Neuronal stem cell (in vitro differentiated cells): ENCODE measurements around the gene GPR161.

Experiments
- DNase-seq: peaks from one replicate; pipeline ENCODE4 v3.0.0-alpha.2; 2013; ENCODE audit warnings: low spot score
- H2AFZ ChIP-seq: one replicate; pipeline ENCODE4 v1.6.1; 2013; ENCODE audit warnings: mild to moderate bottlenecking, low read length, inconsistent platforms
- H2AK5ac ChIP-seq: 2 replicates; pipeline ENCODE4 v1.6.1; 2013; ENCODE audit warnings: low read depth, mild to moderate bottlenecking, inconsistent platforms, low read length, moderate library complexity, mixed read lengths
- H2BK120ac ChIP-seq: 2 replicates; pipeline ENCODE4 v1.6.1; 2013; ENCODE audit warnings: low read depth, mild to moderate bottlenecking, inconsistent platforms, low read length, moderate library complexity, mixed read lengths
- H2BK12ac ChIP-seq: one replicate; pipeline ENCODE4 v1.6.1; 2013; ENCODE audit warnings: low read length, inconsistent platforms
- H2BK15ac ChIP-seq: 2 replicates; pipeline ENCODE4 v1.6.1; 2013; ENCODE audit warnings: mild to moderate bottlenecking, low read length, inconsistent platforms, mixed read lengths
- H2BK5ac ChIP-seq: one replicate; pipeline ENCODE4 v1.6.1; 2013; ENCODE audit warnings: inconsistent platforms, mild to moderate bottlenecking, low read length, moderate library complexity
- H3K14ac ChIP-seq: one replicate; pipeline ENCODE4 v1.6.1; 2013; ENCODE audit warnings: low read length, inconsistent platforms
- H3K18ac ChIP-seq: 2 replicates; pipeline ENCODE4 v1.6.1; 2013; ENCODE audit warnings: low read length, inconsistent platforms
- H3K23ac ChIP-seq: 2 replicates; pipeline ENCODE4 v1.6.1; 2013; ENCODE audit warnings: low read depth, mild to moderate bottlenecking, mixed read lengths, low read length, inconsistent platforms; ENCODE audit not compliant: poor library complexity
- H3K27ac ChIP-seq: replicated peaks from 3 replicates; pipeline ENCODE4 v1.5.1; 2013; ENCODE audit warnings: low read length, inconsistent platforms
- H3K27me3 ChIP-seq, 3 experiments: 2 replicates each; pipeline ENCODE4 v1.6.1; 2013; ENCODE audit warnings: low read length in 3 of 3, mild to moderate bottlenecking in 2 of 3, inconsistent platforms in 1 of 3, low read depth in 1 of 3, mixed read lengths in 1 of 3, moderate library complexity in 1 of 3; ENCODE audit not compliant: control insufficient read depth in 3 of 3, insufficient read depth in 3 of 3
- H3K36me3 ChIP-seq, 2 donors: replicated peaks in 1 of 2; 2 replicates each; pipeline ENCODE4 v1.6.1; 2013; ENCODE audit warnings: low read length in 2 of 2; ENCODE audit not compliant: control insufficient read depth in 2 of 2, insufficient read depth in 2 of 2
- H3K4ac ChIP-seq: 2 replicates; pipeline ENCODE4 v1.6.1; 2013; ENCODE audit warnings: inconsistent platforms, mild to moderate bottlenecking, low read length, moderate library complexity
- H3K4me1 ChIP-seq, 2 donors: 1 replicate in 1 of 2; 2 replicates in 1 of 2; pipeline ENCODE4 v1.6.1; 2013; ENCODE audit warnings: low read length in 2 of 2, low read depth in 1 of 2; ENCODE audit not compliant: control insufficient read depth in 2 of 2, insufficient read depth in 1 of 2
- H3K4me2 ChIP-seq: one replicate; pipeline ENCODE4 v1.6.1; 2013; ENCODE audit warnings: mild to moderate bottlenecking, low read length, inconsistent platforms; ENCODE audit not compliant: insufficient read depth, poor library complexity, severe bottlenecking
- H3K4me3 ChIP-seq, 2 donors: 2 replicates each; pipeline ENCODE4 v1.5.1; 2013; ENCODE audit warnings: low read length in 2 of 2, mild to moderate bottlenecking in 2 of 2, inconsistent platforms in 1 of 2, moderate library complexity in 1 of 2
- H3K79me1 ChIP-seq: one replicate; pipeline ENCODE4 v1.6.1; 2013; ENCODE audit warnings: low read depth, mild to moderate bottlenecking, inconsistent platforms, low read length, moderate library complexity
- H3K9ac ChIP-seq: one replicate; pipeline ENCODE4 v1.6.1; 2013; ENCODE audit warnings: mild to moderate bottlenecking, low read depth, low read length, inconsistent platforms; ENCODE audit not compliant: poor library complexity
- H3K9me3 ChIP-seq, 2 donors: replicated peaks in 1 of 2; 2 replicates each; pipeline versions ENCODE3 to v1.6.1; 2013; ENCODE audit warnings: low read length in 2 of 2, mild to moderate bottlenecking in 2 of 2, inconsistent platforms in 1 of 2, low read depth in 1 of 2, mixed read lengths in 1 of 2, moderate library complexity in 1 of 2; ENCODE audit not compliant: control insufficient read depth in 2 of 2, insufficient read depth in 1 of 2
- H4K8ac ChIP-seq: one replicate; pipeline ENCODE4 v1.6.1; 2013; ENCODE audit warnings: low read depth, mild to moderate bottlenecking, inconsistent platforms, low read length, moderate library complexity
- H4K91ac ChIP-seq: one replicate; pipeline ENCODE4 v1.6.1; 2013; ENCODE audit warnings: low read length, low read depth, mild to moderate bottlenecking, inconsistent platforms; ENCODE audit not compliant: poor library complexity
- WGBS, 2 donors: extraction: QIAGEN DNeasy Blood & Tissue Kit; methylation state at CpG; one replicate each; pipeline ENCODE4 v1.1.7; 2013; ENCODE audit warnings: missing lambda C conversion rate in 2 of 2, mixed read lengths in 1 of 2; ENCODE audit not compliant: insufficient read length in 2 of 2, insufficient replicate concordance in 1 of 2; ENCODE audit errors: extremely low coverage in 2 of 2; 5-methylcytosine and 5-hydroxymethylcytosine counted together

The GPR161 gene

GRCh38 chr1:168145184-168146159 lies 8.7 kb upstream of the GPR161 start:
- no peaks in the 10 kb centered on the region for H3K9me3 ChIP-seq
- no peak overlapping the region for H3K9ac ChIP-seq
- H3K4me3 ChIP-seq: no peak overlapping the region
- H2BK15ac ChIP-seq: no peak overlapping the region
- peak overlapping the region; percentile 75 for H2AFZ ChIP-seq
- H2AK5ac ChIP-seq: no peak overlapping the region
- H3K4me2 ChIP-seq: no peak overlapping the region
- peak overlapping the region; percentile 26 for H4K8ac ChIP-seq
- no peak overlapping the region for H3K23ac ChIP-seq
- no peak overlapping the region for H3K18ac ChIP-seq
- H4K91ac ChIP-seq: no peak overlapping the region
- peak; percentile 79 for DNase-seq
- no peak overlapping the region for H3K27ac ChIP-seq
- no CpG with 5 or more reads among the region's 15 CpGs for WGBS, 2 donors
- H2BK120ac ChIP-seq: no peak overlapping the region
- H3K14ac ChIP-seq: no peak overlapping the region
- H3K4me1 ChIP-seq: peaks cover 6 to 9% of the 10 kb centered on the region in 2 donors
- H3K4ac ChIP-seq: no peak overlapping the region
- no peak overlapping the region for H2BK12ac ChIP-seq
- H3K27me3 ChIP-seq: peaks cover 0 to 3% (median 0%) of the 10 kb centered on the region in 3 experiments
- no peak overlapping the region for H2BK5ac ChIP-seq
- H3K36me3 ChIP-seq: no peaks in the 10 kb centered on the region
- H3K79me1 ChIP-seq: no peaks in the 10 kb centered on the region

GRCh38 chr1:168141871-168142385 lies 5.2 kb upstream of the GPR161 start:
- H3K14ac ChIP-seq: no peak overlapping the region
- peaks cover 9 to 11% of the 10 kb centered on the region in 2 donors for H3K4me1 ChIP-seq
- H3K4me2 ChIP-seq: no peak overlapping the region
- DNase-seq: no peak
- H3K36me3 ChIP-seq: no peaks in the 10 kb centered on the region
- no peak overlapping the region for H3K18ac ChIP-seq
- H2BK5ac ChIP-seq: no peak overlapping the region
- no peak overlapping the region for H3K27ac ChIP-seq
- H4K91ac ChIP-seq: no peak overlapping the region
- no peak overlapping the region for H3K23ac ChIP-seq
- H2AFZ ChIP-seq: no peak overlapping the region
- no peaks in the 10 kb centered on the region for H3K9me3 ChIP-seq
- no peak overlapping the region for H2BK120ac ChIP-seq
- H3K27me3 ChIP-seq: peaks cover 0 to 3% (median 0%) of the 10 kb centered on the region in 3 experiments
- no peak overlapping the region for H3K9ac ChIP-seq
- WGBS, 2 donors: no CpG with 5 or more reads among the region's 3 CpGs
- H2BK12ac ChIP-seq: no peak overlapping the region
- H3K4me3 ChIP-seq: no peak overlapping the region
- no peak overlapping the region for H2BK15ac ChIP-seq
- no peak overlapping the region for H2AK5ac ChIP-seq
- no peaks in the 10 kb centered on the region for H3K79me1 ChIP-seq
- H3K4ac ChIP-seq: no peak overlapping the region
- no peak overlapping the region for H4K8ac ChIP-seq

GRCh38 chr1:168139070-168139469 lies 2.3 kb upstream of the GPR161 start:
- peaks cover 0 to 3% of the 10 kb centered on the region in 2 donors for H3K36me3 ChIP-seq
- H3K4me2 ChIP-seq: no peak overlapping the region
- no peak overlapping the region for H3K4ac ChIP-seq
- H3K9ac ChIP-seq: no peak overlapping the region
- H3K27me3 ChIP-seq: no peaks in the 10 kb centered on the region
- no peak for DNase-seq
- H2AK5ac ChIP-seq: no peak overlapping the region
- no peak overlapping the region for H3K4me3 ChIP-seq
- H2BK12ac ChIP-seq: no peak overlapping the region
- no peak overlapping the region for H2BK5ac ChIP-seq
- H3K18ac ChIP-seq: no peak overlapping the region
- no peak overlapping the region for H3K23ac ChIP-seq
- no peak overlapping the region for H3K14ac ChIP-seq
- H3K79me1 ChIP-seq: peaks cover 2% of the 10 kb centered on the region
- no peak overlapping the region for H4K91ac ChIP-seq
- no peaks in the 10 kb centered on the region for H3K9me3 ChIP-seq
- H2BK120ac ChIP-seq: no peak overlapping the region
- no peak overlapping the region for H4K8ac ChIP-seq
- no peak overlapping the region for H3K27ac ChIP-seq
- H3K4me1 ChIP-seq: peaks cover 11 to 19% of the 10 kb centered on the region in 2 donors
- H2AFZ ChIP-seq: no peak overlapping the region
- H2BK15ac ChIP-seq: no peak overlapping the region

- no peak overlapping the region for H2BK120ac ChIP-seq
- H3K4me1 ChIP-seq: peaks cover 11 to 20% of the 10 kb centered on the region in 2 donors
- DNase-seq: no peak
- no peak overlapping the region for H3K4me2 ChIP-seq
- no peak overlapping the region for H3K4ac ChIP-seq
- no peak overlapping the region for H3K14ac ChIP-seq
- H2AFZ ChIP-seq: peak overlapping the region; percentile 88
- H2BK5ac ChIP-seq: no peak overlapping the region
- H3K27ac ChIP-seq: no peak overlapping the region
- peaks cover 2% of the 10 kb centered on the region for H3K79me1 ChIP-seq
- H4K91ac ChIP-seq: no peak overlapping the region
- no peak overlapping the region for H2BK12ac ChIP-seq
- H4K8ac ChIP-seq: no peak overlapping the region
- no peaks in the 10 kb centered on the region for H3K27me3 ChIP-seq
- no peak overlapping the region for H3K23ac ChIP-seq
- no peak overlapping the region for H2BK15ac ChIP-seq
- H3K9ac ChIP-seq: no peak overlapping the region
- no peak overlapping the region for H2AK5ac ChIP-seq
- no peak overlapping the region for H3K18ac ChIP-seq
- peaks cover 0 to 12% of the 10 kb centered on the region in 2 donors for H3K36me3 ChIP-seq
- no peak overlapping the region for H3K4me3 ChIP-seq
- no CpG with 5 or more reads among the region's 5 CpGs for WGBS, 2 donors
- H3K9me3 ChIP-seq: no peaks in the 10 kb centered on the region
Measured at GRCh38 chr1:168138134-168138533, 1.4 kb upstream of the GPR161 start.
